Stimulated activated CD4-positive, alpha-beta T cell treated with anti-CD3 and anti-CD28 coated beads, Interleukin-2, amount 100 ng/mL, for 48 hours (primary cell): ENCODE measurements around the gene CXCL6.

Source experiments
- DNase-seq, 2 donors: peaks; one replicate each; pipeline ENCODE4 v3.0.0-alpha.2; 2020

The CXCL6 gene

GRCh38 chr4:73836373-73837279 lies at the start of gene CXCL6:
CXCL6 (plus strand) TSS chr4:73836678; CDS start chr4:73836751, 73 bp downstream.
- no peak for DNase-seq

DNA sequence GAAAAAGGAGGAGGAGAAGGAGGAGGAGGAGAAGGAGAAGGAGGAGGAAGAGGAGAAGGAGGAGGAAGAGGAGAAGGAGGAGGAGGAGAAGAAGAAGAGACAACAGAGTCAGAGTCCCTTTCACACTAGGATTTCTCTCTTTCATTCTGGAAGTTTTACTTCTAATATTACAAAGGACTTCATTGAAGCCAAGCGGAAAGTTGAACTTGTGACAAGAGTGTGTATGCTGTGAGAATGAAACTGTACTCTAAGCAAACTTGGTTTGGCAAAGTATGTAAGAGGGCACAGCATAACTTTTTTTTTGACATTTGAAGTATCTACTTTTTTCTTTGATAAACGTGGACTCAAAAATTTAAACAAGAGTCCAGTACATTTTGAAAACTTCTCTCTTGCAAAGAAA lies 48.1 kb upstream of the CXCL6 start:
- DNase-seq: no peak

DNA sequence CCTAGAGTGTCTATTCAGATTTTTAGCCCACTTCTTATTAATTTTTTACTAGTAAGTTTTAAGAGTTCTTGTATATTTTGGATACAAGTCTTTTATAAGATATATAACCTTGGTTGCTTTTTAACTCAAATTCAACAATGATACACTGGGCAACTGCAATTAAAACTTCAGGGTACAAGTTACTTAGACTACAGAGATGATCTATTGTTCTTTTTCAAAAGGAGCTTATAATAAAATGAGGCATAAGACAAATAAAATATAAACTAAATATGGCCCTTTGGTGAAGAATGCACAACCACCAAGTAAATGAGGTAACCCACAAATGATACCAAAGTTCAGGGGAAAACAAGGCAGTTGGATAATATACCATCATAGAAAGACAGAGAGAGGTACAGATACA lies 37.6 kb upstream of the CXCL6 start:
- DNase-seq: no peak

DNA sequence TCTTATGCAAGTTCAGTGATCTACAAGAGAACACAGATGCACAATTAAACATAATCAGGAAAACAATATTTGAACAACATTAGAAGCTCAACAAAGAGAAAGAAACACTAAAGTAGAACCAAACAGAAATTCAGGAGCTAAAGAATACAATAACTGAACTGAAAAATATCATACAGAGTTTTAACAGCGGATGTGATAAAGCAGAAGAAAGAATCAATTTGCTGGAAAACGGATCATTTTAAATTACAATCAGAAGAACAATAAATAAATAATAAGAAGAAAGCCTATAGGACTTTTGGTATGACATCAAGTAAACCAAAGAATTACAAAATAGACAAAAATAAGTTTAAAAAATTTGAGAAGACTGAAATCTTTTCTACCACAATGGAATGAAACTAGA lies 36.3 kb upstream of the CXCL6 start:
- no peak for DNase-seq

DNA sequence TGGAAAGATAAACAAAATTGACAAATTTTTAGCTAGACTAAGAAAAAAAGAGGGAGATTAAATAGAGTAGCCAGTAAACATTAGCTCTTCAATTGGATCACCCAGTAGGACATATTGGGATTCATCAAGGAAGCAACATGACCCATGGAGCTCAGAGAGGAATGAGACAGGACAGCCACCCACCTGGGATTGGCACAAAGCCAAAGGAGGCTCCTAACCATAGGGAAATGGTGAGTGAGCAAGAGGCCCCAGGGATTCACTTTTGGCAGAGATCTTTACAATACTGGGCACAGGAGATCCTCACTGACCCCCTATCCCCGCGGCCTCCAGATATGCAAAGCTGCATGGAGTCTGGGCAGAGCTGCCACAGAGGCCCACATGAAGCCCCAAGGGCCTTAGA lies 34.8 kb upstream of the CXCL6 start:
- no peak for DNase-seq

DNA sequence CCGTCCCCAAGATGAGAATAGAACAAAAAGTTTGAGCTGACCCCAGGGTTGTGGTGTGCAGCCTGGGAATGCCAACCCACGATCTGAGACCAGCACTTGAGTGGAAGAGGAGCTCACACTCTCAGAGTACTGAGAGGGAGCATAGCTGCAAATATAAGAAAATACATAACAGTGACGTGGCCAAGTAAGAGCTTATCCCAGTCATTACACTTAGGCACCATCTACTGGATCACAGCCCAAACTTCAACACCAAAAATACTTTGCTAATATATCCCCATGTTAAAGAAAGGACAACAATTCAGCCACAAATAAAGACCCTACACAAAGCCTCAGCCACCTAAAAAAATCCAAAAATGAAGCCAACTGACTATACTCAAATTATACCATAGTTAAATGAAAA lies 33.3 kb upstream of the CXCL6 start:
- DNase-seq: no peak

DNA sequence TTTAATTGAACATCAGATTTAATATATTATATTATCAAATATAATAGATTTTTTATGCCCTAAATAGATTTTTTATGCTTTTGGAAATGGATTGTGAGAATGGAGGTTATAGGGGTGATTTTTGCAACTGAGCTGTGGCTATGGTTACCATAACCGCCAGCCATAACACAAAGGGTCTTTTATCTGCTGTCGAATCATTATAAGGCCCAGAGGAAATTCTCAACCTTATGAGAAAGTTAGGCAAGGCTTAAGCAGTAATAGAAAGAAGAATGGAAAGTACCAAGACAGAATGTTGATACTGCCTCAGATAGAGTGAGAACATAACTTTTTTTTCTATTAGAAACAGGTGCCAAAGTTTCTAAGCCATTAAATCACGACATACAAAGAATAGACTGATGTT lies 26.3 kb upstream of the CXCL6 start:
- DNase-seq: no peak

DNA sequence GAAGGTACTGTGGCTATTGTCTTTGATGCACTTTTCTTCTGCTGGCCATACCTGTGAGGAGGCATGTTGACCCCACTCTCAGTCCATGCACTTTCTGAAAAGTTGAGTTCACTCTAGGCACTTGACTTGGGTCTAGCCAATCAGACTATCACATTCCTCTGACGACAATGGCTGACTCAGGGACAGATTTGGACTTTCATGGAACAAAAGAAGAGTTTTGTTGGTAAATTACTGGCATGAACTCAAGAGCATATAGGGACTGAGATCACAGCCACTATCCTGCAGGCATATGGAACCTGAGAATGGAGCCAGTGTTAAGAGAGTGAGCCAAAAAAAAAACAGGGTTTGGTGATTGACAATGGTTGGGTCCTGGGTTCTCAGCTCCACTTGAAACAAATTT lies 24.6 kb upstream of the CXCL6 start:
- DNase-seq: no peak

GRCh38 chr4:73814679-73815078 lies 21.8 kb upstream of the CXCL6 start:
- no peak for DNase-seq

GRCh38 chr4:73815145-73815544 lies 21.3 kb upstream of the CXCL6 start:
- no peak for DNase-seq

GRCh38 chr4:73816814-73817213 lies 19.7 kb upstream of the CXCL6 start:
- DNase-seq: no peak

DNA sequence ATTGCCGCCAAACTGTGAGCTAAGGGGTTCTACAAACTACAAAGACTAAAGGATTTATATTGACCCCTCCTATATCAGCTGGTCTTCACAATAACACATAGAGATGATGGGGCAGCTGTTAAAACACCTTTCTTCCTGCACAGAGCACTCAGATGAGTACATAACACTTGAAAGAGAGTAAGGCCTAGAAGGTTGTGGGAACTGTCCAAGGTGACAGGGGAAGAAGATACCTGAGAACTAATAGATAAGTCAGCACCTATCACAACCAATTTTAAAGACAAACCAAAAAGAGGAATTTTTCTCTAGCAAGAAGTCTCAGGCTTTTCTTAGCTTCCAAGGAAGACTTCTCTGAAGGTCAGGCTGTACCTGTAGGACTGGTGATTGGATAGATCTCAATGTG lies 19.1 kb upstream of the CXCL6 start:
- no peak for DNase-seq

- DNase-seq: no peak
Observed at GRCh38 chr4:73821325-73821724, 15.2 kb upstream of the CXCL6 start.

GRCh38 chr4:73822389-73822788 lies 14.1 kb upstream of the CXCL6 start:
- no peak for DNase-seq

DNA sequence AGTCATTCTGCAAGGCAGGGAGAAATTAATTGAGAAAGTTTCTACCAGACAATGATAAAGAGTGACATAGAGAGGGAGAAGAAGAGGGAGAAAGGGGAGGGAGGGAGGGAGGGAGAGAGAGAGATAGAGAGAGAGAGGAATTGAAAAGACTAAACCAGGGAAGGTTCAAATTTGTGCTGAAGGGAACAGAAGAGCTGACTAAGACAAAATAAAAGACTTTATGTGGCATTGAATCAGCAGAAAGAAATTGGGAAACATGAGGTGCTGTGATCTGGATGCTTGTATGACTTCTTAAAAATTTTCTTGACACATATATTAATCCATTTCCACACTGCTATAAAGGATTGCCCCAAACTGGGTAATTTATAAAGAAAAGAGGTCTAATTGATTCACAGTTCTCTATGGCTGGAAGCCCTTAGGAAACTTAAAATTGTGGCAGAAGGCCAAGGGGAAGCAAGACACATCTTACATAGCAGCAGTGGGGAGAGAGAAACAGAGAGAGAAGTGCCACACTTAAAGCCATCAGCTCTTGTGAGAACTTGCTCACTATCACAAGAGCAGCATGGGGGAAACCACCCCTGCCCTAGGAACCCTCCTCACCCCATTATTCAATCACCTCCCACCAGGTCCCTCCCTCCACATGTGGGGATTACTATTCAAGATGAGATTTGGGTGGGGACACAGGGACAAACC lies 13.5 kb upstream of the CXCL6 start:
- no peak for DNase-seq

GRCh38 chr4:73823760-73824159 lies 12.7 kb upstream of the CXCL6 start:
- no peak for DNase-seq

GRCh38 chr4:73828956-73829355 lies 7.5 kb upstream of the CXCL6 start:
- DNase-seq: no peak

DNA sequence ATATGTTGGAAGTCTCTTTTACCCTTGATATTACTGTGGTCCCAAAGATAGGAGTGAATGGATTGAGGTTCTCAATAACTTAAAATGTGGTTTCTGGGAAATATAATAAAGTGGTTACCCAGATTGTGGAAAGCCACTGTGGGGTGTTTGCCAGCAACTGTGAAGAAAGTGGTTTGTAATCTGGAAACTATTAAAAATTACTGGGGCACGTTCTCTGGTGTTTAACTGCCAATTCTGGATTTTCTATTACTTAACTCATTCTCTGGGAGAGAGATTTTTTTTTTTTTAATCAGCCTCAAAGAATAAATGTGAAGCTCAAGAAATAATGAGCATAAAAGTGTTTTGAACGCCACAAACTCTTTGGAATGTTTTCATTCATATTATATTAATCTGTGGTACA lies 4.9 kb upstream of the CXCL6 start:
- no peak for DNase-seq

GRCh38 chr4:73832651-73833237 lies 3.7 kb upstream of the CXCL6 start:
- no peak for DNase-seq

GRCh38 chr4:73839071-73839470 lies 2.6 kb downstream of the CXCL6 start:
- DNase-seq: no peak

DNA sequence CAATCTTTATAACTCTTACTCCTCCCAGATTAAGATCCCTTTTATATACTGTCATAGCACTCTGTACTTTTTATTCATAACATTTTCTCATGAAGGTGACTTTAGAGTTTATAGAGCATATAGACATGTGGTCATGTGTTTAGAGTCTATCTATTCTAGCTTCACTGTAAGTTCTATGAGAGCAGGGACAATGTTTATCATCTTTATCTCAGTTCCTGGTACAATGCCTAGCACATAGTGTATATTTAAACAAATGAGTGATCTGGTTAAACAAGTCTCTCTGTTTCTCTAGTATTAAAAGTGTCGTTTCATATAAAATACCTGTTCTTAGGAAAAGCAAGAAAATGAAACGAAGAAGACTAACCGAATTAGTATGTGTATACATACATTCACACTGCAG lies 3.2 kb downstream of the CXCL6 start:
- DNase-seq: no peak

GRCh38 chr4:73841243-73841925 lies 4.9 kb downstream of the CXCL6 start:
- no peak for DNase-seq

- DNase-seq: no peak
Observed at GRCh38 chr4:73842696-73843095, 6.2 kb downstream of the CXCL6 start.
